Endothelial cell (in vitro differentiated cells): ENCODE measurements around the gene OBSL1. TPM values are rescaled to one million over a fixed set of nuclear protein-coding genes. Genes with fewer than 3 reads are reported as not detected.

Experiments
- DNase-seq: peaks from one replicate; pipeline ENCODE4 v3.0.0; 2021; ENCODE audit warnings: low spot score
- H3K27ac Mint-ChIP-seq: one replicate; pipeline ENCODE4 v1.8.0; 2021; ENCODE audit warnings: mixed read lengths, inconsistent platforms; ENCODE audit not compliant: unreplicated experiment
- H3K27me3 Mint-ChIP-seq: one replicate; pipeline ENCODE4 v1.8.0; 2021; ENCODE audit warnings: mild to moderate bottlenecking, moderate library complexity, mixed read lengths, inconsistent platforms; ENCODE audit not compliant: unreplicated experiment
- H3K36me3 Mint-ChIP-seq: one replicate; pipeline ENCODE4 v1.8.0; 2021; ENCODE audit warnings: mild to moderate bottlenecking, low read depth, mixed read lengths, inconsistent platforms; ENCODE audit not compliant: unreplicated experiment
- H3K4me1 Mint-ChIP-seq: one replicate; pipeline ENCODE4 v1.8.0; 2021; ENCODE audit warnings: mild to moderate bottlenecking, mixed read lengths, inconsistent platforms; ENCODE audit not compliant: unreplicated experiment
- H3K4me3 Mint-ChIP-seq: one replicate; pipeline ENCODE4 v1.8.0; 2021; ENCODE audit warnings: mild to moderate bottlenecking, mixed read lengths, inconsistent platforms; ENCODE audit not compliant: unreplicated experiment
- H3K9me3 Mint-ChIP-seq: one replicate; pipeline ENCODE4 v1.8.0; 2021; ENCODE audit warnings: mixed read lengths, inconsistent platforms; ENCODE audit not compliant: unreplicated experiment
- total RNA-seq: library from RNA; stranded (reverse); fragmentation: NEBNext Ultra II Directional; extraction: Animal tissue kit (Norgen Biotek cat#: 25700); gene quantifications from one replicate; pipeline ENCODE4 v1.2.1, GENCODE V29; 2021; ENCODE audit not compliant: unreplicated experiment
- TF ChIP-seq, protein P1 (sequence below): fragments of 200-600 bp; sonication (generic); IDR thresholded peaks from one replicate; pipeline ENCODE4 v1.5.0; 2021; ENCODE audit warnings: antibody characterized with exemption; ENCODE audit not compliant: unreplicated experiment

OBSL1 gene
- total RNA-seq, 1 donor from 2014 or later, result 53.4 TPM

DNA sequence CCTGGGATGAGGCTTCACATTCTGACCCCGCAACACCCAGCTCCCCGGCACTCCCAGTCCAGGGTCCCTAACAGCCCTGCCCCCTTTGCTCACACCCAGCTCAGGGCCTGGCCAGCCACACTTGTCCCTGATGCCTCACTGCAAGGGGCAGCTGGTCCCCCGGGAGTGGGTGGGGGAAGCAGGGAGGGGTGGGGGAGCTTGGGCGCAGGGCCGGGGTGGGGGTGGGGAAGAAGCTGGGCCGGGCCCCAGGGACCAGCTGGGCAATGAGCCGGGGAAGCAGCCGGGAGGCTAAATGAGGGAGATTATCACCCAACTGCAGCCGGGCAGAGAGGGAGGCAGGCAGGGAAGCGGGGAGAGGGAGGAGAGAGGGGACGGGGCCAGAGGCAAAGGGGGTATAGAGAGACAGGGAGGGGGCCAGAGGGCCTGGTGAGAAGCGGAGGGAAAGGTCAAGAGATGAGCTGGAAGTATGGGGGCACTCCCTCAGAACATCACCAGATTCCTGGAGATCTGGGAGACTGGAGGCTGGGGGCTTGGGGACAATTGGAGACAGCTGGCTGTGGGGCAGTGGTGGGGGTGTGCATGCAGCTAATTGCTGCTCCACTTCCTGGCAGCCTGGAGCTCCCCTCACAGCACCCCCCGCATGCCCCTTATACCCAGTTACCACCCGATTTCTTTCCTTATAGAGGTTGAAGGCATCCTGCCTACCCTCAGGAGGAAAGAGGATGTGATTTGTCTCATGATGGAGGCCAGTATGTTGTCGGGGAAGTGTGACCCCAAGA is 59.6 kb downstream of the OBSL1 start:
- Mint-ChIP-seq H3K27me3 (peaks cover 9% of the 10 kb centered on the region), H3K4me3 (no peak overlapping the region), H3K4me1 (peaks cover 45% of the 10 kb centered on the region), H3K9me3 (no peaks in the 10 kb centered on the region), H3K27ac (no peak overlapping the region), H3K36me3 (peaks cover 5% of the 10 kb centered on the region)
- TF ChIP-seq, protein P1, sequence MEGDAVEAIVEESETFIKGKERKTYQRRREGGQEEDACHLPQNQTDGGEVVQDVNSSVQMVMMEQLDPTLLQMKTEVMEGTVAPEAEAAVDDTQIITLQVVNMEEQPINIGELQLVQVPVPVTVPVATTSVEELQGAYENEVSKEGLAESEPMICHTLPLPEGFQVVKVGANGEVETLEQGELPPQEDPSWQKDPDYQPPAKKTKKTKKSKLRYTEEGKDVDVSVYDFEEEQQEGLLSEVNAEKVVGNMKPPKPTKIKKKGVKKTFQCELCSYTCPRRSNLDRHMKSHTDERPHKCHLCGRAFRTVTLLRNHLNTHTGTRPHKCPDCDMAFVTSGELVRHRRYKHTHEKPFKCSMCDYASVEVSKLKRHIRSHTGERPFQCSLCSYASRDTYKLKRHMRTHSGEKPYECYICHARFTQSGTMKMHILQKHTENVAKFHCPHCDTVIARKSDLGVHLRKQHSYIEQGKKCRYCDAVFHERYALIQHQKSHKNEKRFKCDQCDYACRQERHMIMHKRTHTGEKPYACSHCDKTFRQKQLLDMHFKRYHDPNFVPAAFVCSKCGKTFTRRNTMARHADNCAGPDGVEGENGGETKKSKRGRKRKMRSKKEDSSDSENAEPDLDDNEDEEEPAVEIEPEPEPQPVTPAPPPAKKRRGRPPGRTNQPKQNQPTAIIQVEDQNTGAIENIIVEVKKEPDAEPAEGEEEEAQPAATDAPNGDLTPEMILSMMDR, result no peak
- no peak for DNase-seq

DNA sequence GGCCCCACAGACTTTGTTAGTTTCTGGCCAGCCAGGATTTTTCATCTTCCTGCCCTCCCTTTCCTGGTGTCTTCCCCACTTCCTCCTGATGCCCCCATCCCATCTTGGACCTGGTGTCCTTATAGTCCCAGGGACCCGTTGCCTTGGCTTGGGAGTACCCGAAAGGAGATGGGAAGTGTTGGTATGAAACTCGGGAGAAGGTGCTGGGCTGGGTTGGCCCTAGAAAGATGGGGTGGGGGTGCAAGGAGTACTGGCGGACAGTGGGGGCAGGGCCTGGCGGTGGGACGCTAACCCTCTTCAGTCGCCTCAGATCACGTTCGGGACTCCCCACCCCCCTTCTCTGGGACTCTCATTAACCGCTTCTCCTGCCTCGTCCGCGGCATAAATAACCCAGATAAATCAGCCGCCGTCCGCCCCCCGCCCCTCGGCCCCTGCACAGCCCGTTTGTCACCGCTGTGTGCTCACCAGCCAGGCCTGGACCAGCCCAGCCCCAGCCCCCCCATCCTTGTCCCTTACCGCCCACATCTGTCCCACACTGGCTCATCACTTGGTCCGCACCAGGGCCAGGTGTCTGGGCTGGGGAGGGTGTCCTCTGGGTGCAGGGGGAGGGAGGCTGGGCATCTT is 60.7 kb downstream of the OBSL1 start:
- Mint-ChIP-seq H3K27me3 (peaks cover 11% of the 10 kb centered on the region), H3K9me3 (no peaks in the 10 kb centered on the region), H3K36me3 (peaks cover 11% of the 10 kb centered on the region), H3K4me1 (peaks cover 37% of the 10 kb centered on the region), H3K27ac (peak overlapping the region; percentile 57), H3K4me3 (peak overlapping the region; percentile 79)
- TF ChIP-seq, protein P1, result no peak
- DNase-seq, result no peak

DNA sequence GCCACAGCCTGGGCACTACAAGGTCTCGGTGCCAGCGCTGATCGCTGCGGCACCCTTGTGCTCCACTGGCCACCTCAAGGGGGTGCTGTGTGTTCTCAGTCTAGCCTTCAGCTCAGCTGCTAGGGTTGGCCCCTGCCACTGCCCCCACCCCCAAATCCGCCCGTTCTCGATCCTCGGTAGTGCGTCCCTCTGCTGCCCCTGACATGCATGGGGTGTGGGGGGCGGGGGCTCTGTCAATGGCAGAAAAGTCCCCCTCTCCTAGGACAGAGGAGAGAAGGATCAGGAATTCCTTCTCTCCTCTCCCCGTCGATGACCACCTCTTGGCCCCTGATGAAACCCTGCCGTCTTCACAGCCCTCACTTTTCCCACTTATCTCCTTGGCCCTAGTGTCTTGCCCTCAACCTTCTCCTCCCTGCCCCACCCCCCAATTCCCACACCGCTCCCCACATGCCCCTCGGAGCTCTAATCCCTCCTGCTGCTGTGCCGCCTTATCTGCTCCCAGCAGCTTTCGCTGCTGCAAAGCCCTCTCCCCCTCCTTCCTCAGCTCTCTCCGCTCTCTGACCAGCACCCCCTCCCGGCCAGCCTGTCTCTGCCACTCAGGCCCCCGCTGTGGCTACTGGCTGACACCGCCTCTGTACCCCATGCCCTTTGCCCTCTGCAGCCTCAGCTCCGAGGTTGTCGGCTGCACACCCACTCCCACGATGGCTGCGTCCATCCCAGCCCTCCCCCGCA is 61.4 kb downstream of the OBSL1 start:
- Mint-ChIP-seq H3K27ac (peak overlapping the region; percentile 57), H3K27me3 (peaks cover 11% of the 10 kb centered on the region), H3K4me1 (peaks cover 36% of the 10 kb centered on the region), H3K36me3 (peaks cover 13% of the 10 kb centered on the region), H3K4me3 (peak overlapping the region; percentile 79), H3K9me3 (no peaks in the 10 kb centered on the region)
- DNase-seq, result peak; percentile 80
- TF ChIP-seq, protein P1, result peak; percentile 42

DNA sequence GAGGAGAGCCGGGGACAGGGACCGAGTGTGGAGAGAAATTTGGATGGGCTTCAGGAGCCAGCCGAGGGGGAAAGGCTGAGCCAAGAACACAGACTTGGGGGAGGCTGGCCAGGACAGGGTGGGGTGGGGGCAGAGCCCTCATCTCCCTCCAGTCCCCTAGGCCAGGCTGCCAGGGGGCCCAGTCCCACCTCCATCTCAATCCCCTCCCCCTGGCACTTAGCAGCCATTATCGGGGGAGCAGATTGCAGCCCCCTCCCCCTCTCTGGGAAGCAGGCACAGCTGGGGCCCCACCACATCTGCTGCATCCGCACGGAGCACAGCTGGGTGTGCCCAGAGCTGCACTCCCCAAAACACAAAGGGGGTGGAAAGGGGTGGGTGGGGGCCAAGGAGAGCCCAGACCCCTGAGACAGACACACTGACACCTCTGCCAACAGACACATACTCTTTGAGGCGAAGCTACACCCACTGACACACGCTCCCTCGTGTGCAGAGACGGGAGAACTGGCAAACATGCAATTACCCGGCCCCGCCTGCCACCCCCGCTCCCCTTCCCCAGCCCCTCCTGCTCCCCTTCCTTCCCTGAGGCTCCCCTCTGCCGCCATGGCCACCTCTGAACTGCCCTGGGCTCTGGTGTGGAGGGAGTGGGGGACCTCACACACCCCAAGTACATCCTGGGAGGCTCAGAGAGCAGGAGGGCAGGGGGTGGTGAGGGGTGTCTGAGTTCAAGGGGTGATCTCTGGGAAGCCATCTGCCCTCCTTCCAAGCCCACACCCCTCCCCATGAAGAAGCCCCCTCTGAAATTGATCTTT is 62.2 kb downstream of the OBSL1 start:
- TF ChIP-seq, protein P1, result no peak
- Mint-ChIP-seq H3K4me3 (peak overlapping the region; percentile 79), H3K4me1 (peaks cover 35% of the 10 kb centered on the region), H3K27ac (peak overlapping the region; percentile 57), H3K9me3 (no peaks in the 10 kb centered on the region), H3K27me3 (peaks cover 14% of the 10 kb centered on the region), H3K36me3 (peaks cover 18% of the 10 kb centered on the region)
- no peak for DNase-seq
